HEK293T (cell line): ENCODE measurements around the gene CLIC3.

Experiments
- CTCF ChIA-PET: fragments of 350-600 bp; formaldehyde crosslinking; extraction: SDS; loops from one replicate; lab custom pipeline; 2021; ENCODE audit warnings: antibody characterized with exemption, inconsistent platforms; lab: Yijun Ruan, JAX
- POLR2A ChIA-PET: fragments of 350-600 bp; formaldehyde crosslinking; extraction: SDS; loops from one replicate; lab custom pipeline; 2020; ENCODE audit warnings: antibody characterized with exemption, inconsistent platforms; lab: Yijun Ruan, JAX
- DNase-seq: peaks from one replicate; pipeline ENCODE4 v3.0.0; 2012; ENCODE audit warnings: mixed read lengths; ENCODE audit errors: extremely low spot score
- ARNT ChIP-seq: fragments of 450-650 bp; IDR thresholded peaks from 2 replicates; pipeline ENCODE4 v1.6.1; 2017; ENCODE audit warnings: mild to moderate bottlenecking
- BHLHE40 ChIP-seq: fragments of 450-650 bp; IDR thresholded peaks from 2 replicates; pipeline ENCODE4 v1.6.1; 2016; ENCODE audit warnings: mild to moderate bottlenecking, moderate library complexity, borderline replicate concordance
- CTBP1 ChIP-seq: fragments of 450-650 bp; IDR thresholded peaks from 2 replicates; pipeline ENCODE4 v1.6.1; 2016; ENCODE audit warnings: borderline replicate concordance
- ELF4 ChIP-seq: fragments of 450-650 bp; IDR thresholded peaks from 2 replicates; pipeline ENCODE4 v1.6.1; 2017; ENCODE audit warnings: antibody characterized with exemption
- FOXA1 ChIP-seq: fragments of 450-650 bp; IDR thresholded peaks from 2 replicates; pipeline ENCODE4 v1.6.1; 2016; ENCODE audit warnings: mild to moderate bottlenecking
- FOXK2 ChIP-seq: fragments of 450-650 bp; IDR thresholded peaks from 2 replicates; pipeline ENCODE4 v1.6.1; 2016; ENCODE audit warnings: mild to moderate bottlenecking
- FOXM1 ChIP-seq: fragments of 450-650 bp; IDR thresholded peaks from 2 replicates; pipeline ENCODE4 v1.6.1; 2017; ENCODE audit warnings: mild to moderate bottlenecking, borderline replicate concordance
- HDGF ChIP-seq: fragments of 450-650 bp; IDR thresholded peaks from 2 replicates; pipeline ENCODE4 v1.6.1; 2017; ENCODE audit warnings: antibody characterized with exemption, borderline replicate concordance
- L3MBTL2 ChIP-seq: fragments of 450-650 bp; conservative IDR thresholded peaks from 2 replicates; pipeline ENCODE4 v1.6.1; 2016; ENCODE audit warnings: mild to moderate bottlenecking
- LEF1 ChIP-seq: fragments of 450-650 bp; IDR thresholded peaks from 2 replicates; pipeline ENCODE4 v1.6.1; 2017; ENCODE audit warnings: mild to moderate bottlenecking, borderline replicate concordance
- NFRKB ChIP-seq: fragments of 450-650 bp; IDR thresholded peaks from 2 replicates; pipeline ENCODE4 v1.6.1; 2016; ENCODE audit warnings: mild to moderate bottlenecking, moderate library complexity
- SP1 ChIP-seq: fragments of 450-650 bp; IDR thresholded peaks from 2 replicates; pipeline ENCODE4 v1.6.1; 2017
- SUZ12 ChIP-seq: fragments of 450-650 bp; IDR thresholded peaks from 2 replicates; pipeline ENCODE4 v1.6.1; 2016; ENCODE audit warnings: mild to moderate bottlenecking
- TARDBP ChIP-seq: fragments of 450-650 bp; IDR thresholded peaks from 2 replicates; pipeline ENCODE4 v1.6.1; 2016
- ZNF384 ChIP-seq: fragments of 450-650 bp; IDR thresholded peaks from 2 replicates; pipeline ENCODE4 v1.6.1; 2016
- TF ChIP-seq, protein P1 (sequence below): fragments of 450-650 bp; IDR thresholded peaks from 2 replicates; pipeline ENCODE4 v1.6.1; 2016

Gene CLIC3

GRCh38 chr9:136997371-136997770, 1.0 kb upstream of the CLIC3 start:
- TF ChIP-seq ELF4 (no peak), SUZ12 (no peak), ARNT (no peak), FOXK2 (no peak), FOXM1 (no peak), CTBP1 (no peak), SP1 (no peak), BHLHE40 (no peak), NFRKB (no peak), HDGF (no peak)
- DNase-seq, result no peak
- ChIA-PET POLR2A (no interaction called here), CTCF (interaction anchor here (1.3 kb wide), 1 partner anchor 32 kb away, joined by 6 read pairs; no protein-coding TSS in a partner anchor)

GRCh38 chr9:136995772-136996311, 526 bp downstream of the CLIC3 start:
- CTCF ChIA-PET, result interaction anchor here (1.0 kb wide), 1 partner anchor 48 kb away, joined by 5 read pairs; no protein-coding TSS in a partner anchor
- no peak for TF ChIP-seq ZNF384
- no peak for DNase-seq
- POLR2A ChIA-PET, result no interaction called here

DNA sequence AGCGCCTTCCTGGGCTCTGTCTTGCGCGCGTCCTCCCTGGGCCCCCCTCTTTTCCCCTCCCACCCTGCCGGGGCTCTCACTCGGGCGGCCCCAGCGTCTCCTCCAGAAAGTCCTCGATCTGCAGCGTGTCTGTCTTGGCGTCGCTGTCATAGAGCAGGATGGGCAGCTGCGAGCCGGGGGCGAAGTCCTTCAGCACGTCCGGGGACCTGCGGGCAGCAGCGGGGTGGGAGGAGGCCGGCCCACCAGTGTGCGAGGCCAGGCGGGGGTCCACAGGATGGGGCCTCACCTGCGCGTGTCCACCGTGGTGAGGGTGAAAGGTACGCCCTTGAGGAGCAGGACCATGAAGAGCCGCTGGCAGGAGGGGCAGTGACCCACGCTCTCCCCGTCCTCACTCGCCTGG, 1.0 kb downstream of the CLIC3 start:
- no peak for DNase-seq
- no peak for TF ChIP-seq FOXK2
- no peak for TF ChIP-seq ARNT
- no peak for TF ChIP-seq SP1
- TF ChIP-seq CTBP1, result no peak
- TF ChIP-seq ZNF384, result no peak
- TF ChIP-seq FOXA1, result no peak
- no peak for TF ChIP-seq LEF1
- TF ChIP-seq ELF4, result no peak
- TF ChIP-seq, protein P1, sequence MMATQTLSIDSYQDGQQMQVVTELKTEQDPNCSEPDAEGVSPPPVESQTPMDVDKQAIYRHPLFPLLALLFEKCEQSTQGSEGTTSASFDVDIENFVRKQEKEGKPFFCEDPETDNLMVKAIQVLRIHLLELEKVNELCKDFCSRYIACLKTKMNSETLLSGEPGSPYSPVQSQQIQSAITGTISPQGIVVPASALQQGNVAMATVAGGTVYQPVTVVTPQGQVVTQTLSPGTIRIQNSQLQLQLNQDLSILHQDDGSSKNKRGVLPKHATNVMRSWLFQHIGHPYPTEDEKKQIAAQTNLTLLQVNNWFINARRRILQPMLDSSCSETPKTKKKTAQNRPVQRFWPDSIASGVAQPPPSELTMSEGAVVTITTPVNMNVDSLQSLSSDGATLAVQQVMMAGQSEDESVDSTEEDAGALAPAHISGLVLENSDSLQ, result no peak
- TF ChIP-seq TARDBP, result no peak
- TF ChIP-seq HDGF, result no peak
- no peak for TF ChIP-seq FOXM1
- TF ChIP-seq NFRKB, result no peak
- TF ChIP-seq L3MBTL2, result no peak
- TF ChIP-seq SUZ12, result no peak
- TF ChIP-seq BHLHE40, result no peak
- ChIA-PET POLR2A (no interaction called here), CTCF (no interaction called here)

GRCh38 chr9:136994888-136995230, 1.5 kb downstream of the CLIC3 start:
- CTCF ChIA-PET, result no interaction called here
- TF ChIP-seq CTBP1, result no peak
- no peak for TF ChIP-seq ZNF384
- TF ChIP-seq FOXK2, result no peak
- TF ChIP-seq TARDBP, result no peak
- no peak for TF ChIP-seq SUZ12

GRCh38 chr9:136994180-136994887, 2.0 kb downstream of the CLIC3 start:
- ChIA-PET POLR2A (interaction anchor here (1.4 kb wide), 1 partner anchor 17 kb away, joined by 6 read pairs; no protein-coding TSS in a partner anchor), CTCF (interaction anchor here (1.0 to 2.8 kb wide), 2 partner anchors 35 to 46 kb away, joined by 4 to 14 read pairs; partner anchors contain the start of gene ABCA2)
- DNase-seq, result no peak
- TF ChIP-seq SUZ12 (no peak), SP1 (no peak), FOXA1 (no peak), FOXM1 (no peak), L3MBTL2 (no peak), FOXK2 (no peak), TARDBP (no peak), CTBP1 (no peak), ELF4 (no peak), ZNF384 (no peak), NFRKB (no peak), HDGF (no peak), LEF1 (no peak), ARNT (no peak)
- TF ChIP-seq, protein P1, result no peak

More at GRCh38 chr9:136994888-136995230, 1.5 kb downstream of the CLIC3 start:
- no peak for DNase-seq
- POLR2A ChIA-PET, result no interaction called here

DNA sequence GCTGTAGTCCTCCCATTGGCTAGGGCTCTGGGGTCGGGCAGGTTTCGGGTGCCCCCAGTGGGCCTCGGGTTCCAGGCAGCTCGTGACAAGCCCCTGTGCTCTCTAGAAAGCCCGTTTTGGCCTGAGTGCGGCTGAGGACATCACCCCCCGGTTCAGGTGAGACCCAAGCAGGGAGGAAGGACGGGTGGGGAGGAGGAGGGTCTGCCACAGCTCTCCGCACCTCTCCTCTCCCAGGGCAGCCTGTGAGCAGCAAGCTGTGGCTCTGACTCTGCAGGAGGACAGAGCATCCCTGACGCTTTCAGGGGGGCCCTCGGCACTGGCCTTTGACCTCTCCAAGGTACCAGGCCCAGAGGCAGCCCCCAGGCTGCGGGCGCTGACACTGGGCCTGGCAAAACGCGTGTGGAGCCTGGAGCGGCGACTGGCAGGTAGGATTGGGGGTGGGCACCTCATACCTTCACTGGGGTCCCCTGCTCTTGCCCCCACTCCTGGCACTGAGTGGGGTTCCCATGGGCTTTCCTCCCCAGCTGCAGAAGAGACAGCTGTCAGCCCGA, 3.5 kb downstream of the CLIC3 start:
- POLR2A ChIA-PET, result interaction anchor here (0.6 to 2.0 kb wide), 16 partner anchors 9 to 94 kb away, joined by 3 to 23 read pairs (median 4); partner anchors contain the start of genes LCNL1, MAN1B1 and PTGDS
- CTCF ChIA-PET, result interaction anchor here (2.8 kb wide), 1 partner anchor 36 kb away, joined by 14 read pairs; the partner anchor contains the start of gene ABCA2
- DNase-seq, result no peak
- no peak for TF ChIP-seq BHLHE40
- TF ChIP-seq FOXM1, result no peak
- TF ChIP-seq FOXK2, result no peak
- no peak for TF ChIP-seq ZNF384
- TF ChIP-seq TARDBP, result no peak
- no peak for TF ChIP-seq SP1
- TF ChIP-seq L3MBTL2, result no peak; the same call in 1 of the 2 replicates
- no peak for TF ChIP-seq HDGF
- TF ChIP-seq, protein P1, result no peak
- no peak for TF ChIP-seq SUZ12
- TF ChIP-seq ARNT, result no peak
- TF ChIP-seq NFRKB, result no peak
- TF ChIP-seq ELF4, result no peak
- TF ChIP-seq LEF1, result no peak
- no peak for TF ChIP-seq CTBP1
- no peak for TF ChIP-seq FOXA1
